K562 (cell line): Measurements from ENCODE around the gene LHB.

Experiments used
- HMG20A ChIP-seq: fragments of 450-650 bp; formaldehyde crosslinking; conservative IDR thresholded peaks from 2 replicates; pipeline ENCODE4 v1.4.0; 2020; ENCODE audit warnings: mild to moderate bottlenecking, mixed read lengths
- L3MBTL2 ChIP-seq: fragments of 450-650 bp; IDR thresholded peaks from 2 replicates; pipeline ENCODE4 v1.6.1; 2016; ENCODE audit warnings: mild to moderate bottlenecking, moderate library complexity
- POLR2A ChIP-seq: fragments of 450-650 bp; conservative IDR thresholded peaks from 2 replicates; pipeline ENCODE4 v1.6.1; 2016
- POLR2AphosphoS5 ChIP-seq: IDR thresholded peaks from 2 replicates; pipeline ENCODE4 v1.6.1; 2011; ENCODE audit warnings: mild to moderate bottlenecking, low read depth, low read length, moderate library complexity; ENCODE audit not compliant: control insufficient read depth, insufficient read depth
- RAD21 ChIP-seq, 2 experiments: fragments of 250-450 bp in 1 of 2; fragments of 450-650 bp in 1 of 2; sonication (Bioruptor Pico) in 1 of 2; formaldehyde crosslinking in 1 of 2; IDR thresholded peaks in 1 of 2; conservative IDR thresholded peaks in 1 of 2; 2 replicates each; pipeline versions ENCODE4 v1.4.0 to v1.8.0; 2020 to 2022; ENCODE audit warnings: mild to moderate bottlenecking in 2 of 2, moderate library complexity in 1 of 2
- SPI1 ChIP-seq: IDR thresholded peaks from 2 replicates; pipeline ENCODE4 v1.6.1; 2011; ENCODE audit warnings: low read depth, low read length, control low read depth, borderline replicate concordance
- ZNF175 ChIP-seq: fragments of 200-800 bp; sonication (Bioruptor generic); IDR thresholded peaks from 2 replicates; pipeline ENCODE4 v1.6.1; 2016; ENCODE audit warnings: low read depth, mild to moderate bottlenecking, missing genetic modification characterization, missing compliant biosample characterization
- ZNF217 ChIP-seq: sonication (generic); formaldehyde crosslinking; IDR thresholded peaks from 2 replicates; pipeline ENCODE4 v1.8.0; 2022; ENCODE audit warnings: mild to moderate bottlenecking, missing genetic modification reagents
- ZNF280B ChIP-seq: fragments of 250-450 bp; sonication (Bioruptor Pico); IDR thresholded peaks from 2 replicates; pipeline ENCODE4 v1.5.1; 2021; ENCODE audit warnings: mild to moderate bottlenecking
- TF ChIP-seq, protein P1 (sequence below), 3 experiments: IDR thresholded peaks in 2 of 3; conservative IDR thresholded peaks in 1 of 3; 2 replicates each; pipeline ENCODE4 v1.5.1; 2011 to 2012; ENCODE audit warnings: low read length in 3 of 3, mild to moderate bottlenecking in 3 of 3, control low read depth in 2 of 3, improper control_type of control experiment in 1 of 3, inconsistent platforms in 1 of 3, low read depth in 1 of 3, mixed read lengths in 1 of 3, moderate library complexity in 1 of 3; ENCODE audit not compliant: insufficient read depth in 2 of 3

GRCh38 chr19:48982280-48982679 is 34.6 kb downstream of the LHB start:
- no peak for TF ChIP-seq ZNF175 (CRISPR knock-in tag)
- TF ChIP-seq SPI1: no peak
- TF ChIP-seq POLR2A: no peak
- no peak for TF ChIP-seq ZNF217 (CRISPR knock-in tag)
- TF ChIP-seq HMG20A (CRISPR knock-in tag): no peak
- no peak for TF ChIP-seq L3MBTL2
- TF ChIP-seq RAD21 (CRISPR knock-in tag; conservative IDR thresholded peaks at IDR 0.05 in 1 of 2, IDR thresholded peaks at IDR 0.05 in 1 of 2): no peak
- no peak for TF ChIP-seq POLR2AphosphoS5
- TF ChIP-seq ZNF280B (CRISPR knock-in tag): no peak
- TF ChIP-seq, protein P1, sequence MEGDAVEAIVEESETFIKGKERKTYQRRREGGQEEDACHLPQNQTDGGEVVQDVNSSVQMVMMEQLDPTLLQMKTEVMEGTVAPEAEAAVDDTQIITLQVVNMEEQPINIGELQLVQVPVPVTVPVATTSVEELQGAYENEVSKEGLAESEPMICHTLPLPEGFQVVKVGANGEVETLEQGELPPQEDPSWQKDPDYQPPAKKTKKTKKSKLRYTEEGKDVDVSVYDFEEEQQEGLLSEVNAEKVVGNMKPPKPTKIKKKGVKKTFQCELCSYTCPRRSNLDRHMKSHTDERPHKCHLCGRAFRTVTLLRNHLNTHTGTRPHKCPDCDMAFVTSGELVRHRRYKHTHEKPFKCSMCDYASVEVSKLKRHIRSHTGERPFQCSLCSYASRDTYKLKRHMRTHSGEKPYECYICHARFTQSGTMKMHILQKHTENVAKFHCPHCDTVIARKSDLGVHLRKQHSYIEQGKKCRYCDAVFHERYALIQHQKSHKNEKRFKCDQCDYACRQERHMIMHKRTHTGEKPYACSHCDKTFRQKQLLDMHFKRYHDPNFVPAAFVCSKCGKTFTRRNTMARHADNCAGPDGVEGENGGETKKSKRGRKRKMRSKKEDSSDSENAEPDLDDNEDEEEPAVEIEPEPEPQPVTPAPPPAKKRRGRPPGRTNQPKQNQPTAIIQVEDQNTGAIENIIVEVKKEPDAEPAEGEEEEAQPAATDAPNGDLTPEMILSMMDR (IDR thresholded peaks at IDR 0.05 in 2 of 3, conservative IDR thresholded peaks at IDR 0.05 in 1 of 3; ENCODE audit: insufficient read depth in 2 of 3, low read depth in 1 of 3, low read length in 3 of 3): no peak
